Thyroid gland (tissue), 4 donors: ENCODE measurements around the gene MED13.

ENCODE experiments used
- POLR2A ChIP-seq, 2 donors: fragments of 450-650 bp; IDR thresholded peaks; one replicate each; pipeline ENCODE4 v1.6.1; 2017; ENCODE audit warnings: antibody characterized with exemption in 2 of 2, mild to moderate bottlenecking in 2 of 2, moderate library complexity in 1 of 2
- TF ChIP-seq, protein P1 (sequence below), 6 experiments: fragments of 200-600 bp in 3 of 6; fragments of 450-650 bp in 3 of 6; sonication (generic) in 3 of 6; IDR thresholded peaks; one replicate each; pipeline ENCODE4 v1.5.1; 2016 to 2019; ENCODE audit warnings: antibody characterized with exemption in 6 of 6, mild to moderate bottlenecking in 2 of 6, inconsistent platforms in 1 of 6, moderate library complexity in 1 of 6

DNA sequence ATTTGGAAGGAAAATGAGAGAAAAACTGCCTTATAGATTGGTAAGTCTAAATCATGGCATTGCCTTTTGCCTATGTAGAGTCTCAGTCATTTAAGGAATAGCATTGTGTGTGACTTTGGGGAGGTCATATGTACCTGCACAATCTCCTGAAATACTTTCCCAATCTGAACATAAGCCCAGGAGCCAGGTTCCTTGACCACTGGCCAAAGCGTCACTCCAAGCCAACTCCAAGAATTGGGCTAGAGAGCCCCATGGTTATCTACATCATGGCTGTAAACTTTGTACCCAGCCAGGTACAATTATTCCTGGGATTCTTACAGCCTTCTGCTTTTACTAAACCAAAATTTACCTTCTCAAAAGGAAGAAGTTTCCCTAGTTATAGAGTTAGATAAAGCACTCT lies 40.8 kb upstream of the MED13 start:
- TF ChIP-seq, protein P1, sequence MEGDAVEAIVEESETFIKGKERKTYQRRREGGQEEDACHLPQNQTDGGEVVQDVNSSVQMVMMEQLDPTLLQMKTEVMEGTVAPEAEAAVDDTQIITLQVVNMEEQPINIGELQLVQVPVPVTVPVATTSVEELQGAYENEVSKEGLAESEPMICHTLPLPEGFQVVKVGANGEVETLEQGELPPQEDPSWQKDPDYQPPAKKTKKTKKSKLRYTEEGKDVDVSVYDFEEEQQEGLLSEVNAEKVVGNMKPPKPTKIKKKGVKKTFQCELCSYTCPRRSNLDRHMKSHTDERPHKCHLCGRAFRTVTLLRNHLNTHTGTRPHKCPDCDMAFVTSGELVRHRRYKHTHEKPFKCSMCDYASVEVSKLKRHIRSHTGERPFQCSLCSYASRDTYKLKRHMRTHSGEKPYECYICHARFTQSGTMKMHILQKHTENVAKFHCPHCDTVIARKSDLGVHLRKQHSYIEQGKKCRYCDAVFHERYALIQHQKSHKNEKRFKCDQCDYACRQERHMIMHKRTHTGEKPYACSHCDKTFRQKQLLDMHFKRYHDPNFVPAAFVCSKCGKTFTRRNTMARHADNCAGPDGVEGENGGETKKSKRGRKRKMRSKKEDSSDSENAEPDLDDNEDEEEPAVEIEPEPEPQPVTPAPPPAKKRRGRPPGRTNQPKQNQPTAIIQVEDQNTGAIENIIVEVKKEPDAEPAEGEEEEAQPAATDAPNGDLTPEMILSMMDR (IDR thresholded peaks at IDR 0.05): no peak
- TF ChIP-seq POLR2A (IDR thresholded peaks at IDR 0.05): no peak
